Esophagus squamous epithelium (tissue), 5 donors: ENCODE measurements around the gene PGK1. TPM values are rescaled to one million over a fixed set of nuclear protein-coding genes. Genes with fewer than 3 reads are reported as not detected.

Experiments
- DNase-seq: peaks from one replicate; lab custom pipeline; 2025; lab: John Stamatoyannopoulos, UW
- H3K27ac ChIP-seq, 4 donors: fragments of 200-600 bp; sonication (generic); one replicate each; pipeline ENCODE4 v1.5.1; 2016 to 2019; ENCODE audit warnings: mild to moderate bottlenecking in 1 of 4
- H3K27me3 ChIP-seq, 4 donors: fragments of 200-600 bp; sonication (generic); 1 replicate in 3 of 4; 2 replicates in 1 of 4; pipeline versions ENCODE4 v1.5.1 to v1.6.0; 2017 to 2021; ENCODE audit warnings: antibody characterized with exemption in 1 of 4
- H3K36me3 ChIP-seq, 3 donors: fragments of 200-600 bp; sonication (generic); one replicate each; pipeline ENCODE4 v1.5.1; 2016 to 2019
- H3K4me1 ChIP-seq, 3 donors: fragments of 200-600 bp; sonication (generic); one replicate each; pipeline ENCODE4 v1.5.1; 2017 to 2019
- H3K4me3 ChIP-seq, 4 donors: fragments of 200-600 bp; sonication (generic); 1 replicate in 3 of 4; 2 replicates in 1 of 4; pipeline ENCODE4 v1.5.1; 2016 to 2019; ENCODE audit warnings: mild to moderate bottlenecking in 2 of 4, moderate library complexity in 1 of 4
- H3K9me3 ChIP-seq, 3 donors: fragments of 200-600 bp; sonication (generic); one replicate each; pipeline ENCODE4 v1.5.1; 2016 to 2019
- POLR2A ChIP-seq, 4 donors: fragments of 450-650 bp; IDR thresholded peaks; one replicate each; pipeline ENCODE4 v1.6.1; 2017; ENCODE audit warnings: antibody characterized with exemption in 4 of 4, mild to moderate bottlenecking in 4 of 4, moderate library complexity in 3 of 4
- WGBS, 2 donors: methylation state at CpG; one replicate each; pipeline ENCODE4 v1.1.5; 2018; 5-methylcytosine and 5-hydroxymethylcytosine counted together
- intact Hi-C: fragments of 100-400 bp; cut with DNase I; formaldehyde crosslinking; loops from one replicate; pipeline ENCODE4 v1.15.0; 2022
- total RNA-seq, 4 donors: library from RNA; depleted of rRNA; stranded (reverse); fragments of >200 nt; gene quantifications; one replicate each; pipeline ENCODE4 v1.1.0, GENCODE V29; 2016
- TF ChIP-seq, protein P1 (sequence below), 6 experiments: fragments of 450-650 bp in 4 of 6; fragments of 200-600 bp in 2 of 6; sonication (generic) in 2 of 6; IDR thresholded peaks; one replicate each; pipeline ENCODE4 v1.5.1; 2016 to 2019; ENCODE audit warnings: antibody characterized with exemption in 6 of 6, mild to moderate bottlenecking in 4 of 6, moderate library complexity in 4 of 6
- donor health status: DM: yes; HTN: yes; CAD: no.

PGK1 gene
- total RNA-seq, 4 donors from 2014 or later: 179 to 377 (median 336) TPM

DNA sequence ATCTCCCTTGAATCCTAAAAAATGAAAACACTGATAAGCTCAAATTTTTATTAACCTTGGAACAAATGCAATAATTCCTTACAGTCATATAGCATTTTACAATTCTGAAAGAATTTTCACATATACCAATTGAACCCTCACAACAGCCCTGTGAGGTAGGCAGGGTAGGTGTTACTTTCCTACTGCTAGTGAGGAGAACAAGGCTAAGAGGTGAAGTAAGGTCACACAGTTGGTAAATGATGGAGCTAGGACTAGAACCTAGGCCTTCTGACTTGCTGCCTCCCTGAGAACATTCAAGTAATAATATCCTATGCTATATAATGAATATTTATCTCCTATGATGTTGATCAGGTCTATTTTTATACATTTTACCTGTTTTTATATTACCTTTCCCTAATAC is 25.7 kb downstream of the PGK1 start:
- DNase-seq: no peak
- H3K4me1 ChIP-seq: no peaks in the 10 kb centered on the region
- H3K4me3 ChIP-seq: no peak overlapping the region
- intact Hi-C loops: no loop called here
- H3K27me3 ChIP-seq: no peaks in the 10 kb centered on the region
- H3K36me3 ChIP-seq: peaks cover 0 to 66% (median 0%) of the 10 kb centered on the region in 3 donors
- no peaks in the 10 kb centered on the region for H3K9me3 ChIP-seq
- H3K27ac ChIP-seq: no peak overlapping the region
- TF ChIP-seq POLR2A (IDR thresholded peaks at IDR 0.05): no peak
- TF ChIP-seq, protein P1, sequence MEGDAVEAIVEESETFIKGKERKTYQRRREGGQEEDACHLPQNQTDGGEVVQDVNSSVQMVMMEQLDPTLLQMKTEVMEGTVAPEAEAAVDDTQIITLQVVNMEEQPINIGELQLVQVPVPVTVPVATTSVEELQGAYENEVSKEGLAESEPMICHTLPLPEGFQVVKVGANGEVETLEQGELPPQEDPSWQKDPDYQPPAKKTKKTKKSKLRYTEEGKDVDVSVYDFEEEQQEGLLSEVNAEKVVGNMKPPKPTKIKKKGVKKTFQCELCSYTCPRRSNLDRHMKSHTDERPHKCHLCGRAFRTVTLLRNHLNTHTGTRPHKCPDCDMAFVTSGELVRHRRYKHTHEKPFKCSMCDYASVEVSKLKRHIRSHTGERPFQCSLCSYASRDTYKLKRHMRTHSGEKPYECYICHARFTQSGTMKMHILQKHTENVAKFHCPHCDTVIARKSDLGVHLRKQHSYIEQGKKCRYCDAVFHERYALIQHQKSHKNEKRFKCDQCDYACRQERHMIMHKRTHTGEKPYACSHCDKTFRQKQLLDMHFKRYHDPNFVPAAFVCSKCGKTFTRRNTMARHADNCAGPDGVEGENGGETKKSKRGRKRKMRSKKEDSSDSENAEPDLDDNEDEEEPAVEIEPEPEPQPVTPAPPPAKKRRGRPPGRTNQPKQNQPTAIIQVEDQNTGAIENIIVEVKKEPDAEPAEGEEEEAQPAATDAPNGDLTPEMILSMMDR (IDR thresholded peaks at IDR 0.05): no peak

DNA sequence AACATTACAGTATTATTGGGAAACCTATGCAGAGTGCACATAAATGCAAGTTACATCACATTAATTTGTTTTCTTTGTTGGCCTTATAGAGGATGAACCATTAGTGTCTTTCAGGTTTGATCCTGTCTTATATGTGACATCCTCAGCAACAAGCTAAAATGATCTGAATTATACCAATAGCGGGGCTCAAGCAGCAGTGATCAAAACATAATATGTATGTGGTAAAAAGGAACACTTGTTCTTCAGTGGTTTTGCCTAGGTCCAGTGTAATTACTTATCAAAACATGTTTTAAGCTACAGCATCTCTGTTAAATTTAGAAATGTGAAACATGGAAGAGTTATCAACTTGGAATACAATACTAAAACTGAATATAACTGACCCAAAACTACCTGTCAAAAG is 26.3 kb downstream of the PGK1 start:
- DNase-seq: no peak
- Histone ChIP-seq H3K27ac (no peak overlapping the region), H3K4me3 (no peak overlapping the region), H3K36me3 (peaks cover 0 to 59% (median 0%) of the 10 kb centered on the region in 3 donors), H3K9me3 (no peaks in the 10 kb centered on the region), H3K4me1 (no peaks in the 10 kb centered on the region), H3K27me3 (no peaks in the 10 kb centered on the region)
- intact Hi-C loops: no loop called here
- 82 to 88% methylated on average over 1 of the region's 1 CpG for WGBS, 2 donors
- TF ChIP-seq, protein P1 (IDR thresholded peaks at IDR 0.05): no peak
- no peak for TF ChIP-seq POLR2A (IDR thresholded peaks at IDR 0.05)

DNA sequence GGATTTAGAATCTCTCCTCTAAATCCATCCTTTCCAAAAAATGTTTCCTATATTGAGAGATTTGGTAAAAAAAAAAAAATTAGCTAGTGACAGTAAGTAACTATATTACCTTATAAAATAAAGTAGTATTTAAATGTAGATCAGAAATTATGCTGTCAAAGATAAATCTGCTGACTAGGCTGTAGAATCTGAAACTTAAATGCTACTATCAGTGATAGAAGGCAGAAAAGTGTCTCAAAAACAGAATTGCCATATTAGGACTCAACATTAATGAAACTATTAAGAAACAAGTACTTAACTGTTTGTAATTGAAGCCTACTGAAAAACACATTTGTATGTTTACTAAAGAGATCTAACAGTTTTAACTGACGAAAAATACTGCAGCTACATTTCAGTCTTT is 27.1 kb downstream of the PGK1 start:
- TF ChIP-seq, protein P1 (IDR thresholded peaks at IDR 0.05): no peak
- no peak for TF ChIP-seq POLR2A (IDR thresholded peaks at IDR 0.05)
- Histone ChIP-seq H3K27ac (no peak overlapping the region), H3K9me3 (no peaks in the 10 kb centered on the region), H3K4me3 (no peak overlapping the region), H3K27me3 (no peaks in the 10 kb centered on the region), H3K36me3 (peaks cover 0 to 52% (median 0%) of the 10 kb centered on the region in 3 donors), H3K4me1 (no peaks in the 10 kb centered on the region)
- intact Hi-C loops: no loop called here
- WGBS, 2 donors: 62 to 89% methylated on average over 1 of the region's 1 CpG
- no peak for DNase-seq

DNA sequence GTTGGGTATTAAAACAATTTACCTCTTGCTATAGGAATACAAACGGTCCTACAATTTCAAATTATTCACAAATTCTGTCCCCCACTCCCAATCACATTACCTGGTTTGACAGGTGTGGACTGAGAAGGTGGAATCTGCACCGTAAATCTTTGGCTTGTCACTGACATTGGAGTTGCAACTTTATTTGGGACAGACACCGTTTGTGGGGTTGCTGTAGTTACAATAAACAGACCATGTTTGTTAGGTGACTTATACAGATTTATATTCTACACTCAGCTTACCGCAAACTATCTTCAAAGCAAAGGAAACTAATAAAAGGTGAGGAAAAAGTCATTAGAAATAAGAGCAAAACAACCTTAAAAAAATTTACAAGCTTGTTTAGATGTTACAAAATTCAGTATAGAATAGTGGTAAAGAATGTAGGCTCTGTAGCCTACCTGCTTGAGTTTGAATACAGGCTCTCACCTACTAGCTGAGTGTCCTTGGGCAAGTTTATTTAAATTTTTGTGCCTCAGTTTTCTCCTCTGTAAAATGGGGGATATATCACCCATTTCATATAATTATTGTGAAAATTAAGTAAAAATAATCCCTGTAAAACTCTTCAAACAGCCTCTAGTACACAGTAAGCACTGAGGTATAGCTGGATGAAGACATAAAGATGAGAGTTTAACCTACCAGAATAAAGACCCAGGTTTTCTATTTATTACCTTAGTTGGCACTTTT is 29.4 kb downstream of the PGK1 start:
- H3K27ac ChIP-seq: no peak overlapping the region
- no peak overlapping the region for H3K4me3 ChIP-seq
- intact Hi-C loops: no loop called here
- H3K4me1 ChIP-seq: peaks cover 0 to 2% (median 0%) of the 10 kb centered on the region in 3 donors
- H3K9me3 ChIP-seq: no peaks in the 10 kb centered on the region
- H3K36me3 ChIP-seq: peaks cover 0 to 29% (median 0%) of the 10 kb centered on the region in 3 donors
- no peaks in the 10 kb centered on the region for H3K27me3 ChIP-seq
- 72 to 90% methylated on average over 1 to 4 of the region's 4 CpGs for WGBS, 2 donors
- DNase-seq: no peak
- TF ChIP-seq POLR2A (IDR thresholded peaks at IDR 0.05): no peak
- TF ChIP-seq, protein P1 (IDR thresholded peaks at IDR 0.05): no peak
